ENCODE measurements around the gene DCHS2.

Gene DCHS2

GRCh38 chr4:154491341-154492271, at the start of gene DCHS2:
Gene DCHS2 (minus strand): TSS chr4:154491799. CDS start chr4:154491355, 444 bp downstream.
- peak; percentile 79 for DNase-seq (ENCODE audit: low spot score)

- no peak for DNase-seq (ENCODE audit: low spot score)
Measured at GRCh38 chr4:154534296-154534695, 42.7 kb upstream of the DCHS2 start.

GRCh38 chr4:154529728-154530519, 38.3 kb upstream of the DCHS2 start:
- no peak for DNase-seq (ENCODE audit: low spot score)

- no peak for DNase-seq (ENCODE audit: low spot score)
Measured at GRCh38 chr4:154528869-154529268, 37.3 kb upstream of the DCHS2 start.

- no peak for DNase-seq (ENCODE audit: low spot score)
Measured at GRCh38 chr4:154527308-154527707, 35.7 kb upstream of the DCHS2 start.

GRCh38 chr4:154526151-154526550, 34.6 kb upstream of the DCHS2 start:
- no peak for DNase-seq (ENCODE audit: low spot score)

- no peak for DNase-seq (ENCODE audit: low spot score)
Measured at GRCh38 chr4:154521607-154522006, 30.0 kb upstream of the DCHS2 start.

GRCh38 chr4:154519214-154519613, 27.6 kb upstream of the DCHS2 start:
- DNase-seq (ENCODE audit: low spot score) = no peak

- no peak for DNase-seq (ENCODE audit: low spot score)
Measured at GRCh38 chr4:154517591-154517990, 26.0 kb upstream of the DCHS2 start.

- DNase-seq (ENCODE audit: low spot score) = no peak
Measured at GRCh38 chr4:154516318-154517029, 24.9 kb upstream of the DCHS2 start.

GRCh38 chr4:154511981-154512380, 20.4 kb upstream of the DCHS2 start:
- DNase-seq (ENCODE audit: low spot score) = no peak

GRCh38 chr4:154511548-154511947, 19.9 kb upstream of the DCHS2 start:
- DNase-seq (ENCODE audit: low spot score) = no peak

GRCh38 chr4:154507156-154507555, 15.6 kb upstream of the DCHS2 start:
- DNase-seq (ENCODE audit: low spot score) = no peak

GRCh38 chr4:154506253-154506652, 14.7 kb upstream of the DCHS2 start:
- DNase-seq (ENCODE audit: low spot score) = no peak

- DNase-seq (ENCODE audit: low spot score) = no peak
Measured at GRCh38 chr4:154503598-154503997, 12.0 kb upstream of the DCHS2 start.

GRCh38 chr4:154502111-154502510, 10.5 kb upstream of the DCHS2 start:
- no peak for DNase-seq (ENCODE audit: low spot score)

GRCh38 chr4:154497889-154498288, 6.3 kb upstream of the DCHS2 start:
- DNase-seq (ENCODE audit: low spot score) = no peak

GRCh38 chr4:154495867-154496266, 4.3 kb upstream of the DCHS2 start:
- DNase-seq (ENCODE audit: low spot score) = no peak

GRCh38 chr4:154492288-154492687, 689 bp upstream of the DCHS2 start:
- no peak for DNase-seq (ENCODE audit: low spot score)

- DNase-seq (ENCODE audit: low spot score) = peak; percentile 61
Measured at GRCh38 chr4:154490583-154491340, 837 bp downstream of the DCHS2 start.

- no peak for DNase-seq (ENCODE audit: low spot score)
Measured at GRCh38 chr4:154490234-154490582, 1.4 kb downstream of the DCHS2 start.
